Activated gamma-delta T cell treated with Interleukin-2 at 50 U/mL for 16 hours (primary cell): ENCODE data around the gene PNLIP.

Experiments used
- DNase-seq: peaks from one replicate; pipeline ENCODE4 v3.0.0-alpha.2; 2020

The PNLIP gene

DNA sequence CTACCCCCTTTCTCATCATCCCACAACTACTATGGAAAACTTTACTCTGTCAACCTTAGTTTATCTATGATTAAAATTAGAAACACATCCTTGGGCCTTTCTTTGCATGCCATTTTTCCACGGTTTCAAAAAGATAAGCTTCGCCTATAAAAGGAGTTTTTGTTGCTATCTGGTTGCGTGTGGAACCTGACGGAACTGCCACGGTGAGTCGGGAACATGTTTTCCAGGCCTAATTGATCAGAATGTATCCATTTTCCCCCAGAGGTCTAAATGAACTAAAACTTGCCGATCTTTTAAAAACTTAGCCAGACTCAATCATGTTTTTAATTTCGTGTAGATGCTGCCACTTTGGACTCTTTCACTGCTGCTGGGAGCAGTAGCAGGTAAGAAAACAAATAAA, at the start of gene PNLIP:
TSS of gene PNLIP (plus strand) at position 176 of the 400 bp plus-strand sequence. CDS start at position 338, 162 bp downstream.
- no peak for DNase-seq

- no peak for DNase-seq
Measured at GRCh38 chr10:116504786-116505185, 40.9 kb upstream of the PNLIP start.

- DNase-seq, result no peak
Measured at GRCh38 chr10:116510565-116510964, 35.2 kb upstream of the PNLIP start.

GRCh38 chr10:116511365-116511764, 34.4 kb upstream of the PNLIP start:
- DNase-seq, result no peak

GRCh38 chr10:116521424-116522290, 24.1 kb upstream of the PNLIP start:
- DNase-seq, result no peak

GRCh38 chr10:116522803-116523381, 22.8 kb upstream of the PNLIP start:
- no peak for DNase-seq

DNA sequence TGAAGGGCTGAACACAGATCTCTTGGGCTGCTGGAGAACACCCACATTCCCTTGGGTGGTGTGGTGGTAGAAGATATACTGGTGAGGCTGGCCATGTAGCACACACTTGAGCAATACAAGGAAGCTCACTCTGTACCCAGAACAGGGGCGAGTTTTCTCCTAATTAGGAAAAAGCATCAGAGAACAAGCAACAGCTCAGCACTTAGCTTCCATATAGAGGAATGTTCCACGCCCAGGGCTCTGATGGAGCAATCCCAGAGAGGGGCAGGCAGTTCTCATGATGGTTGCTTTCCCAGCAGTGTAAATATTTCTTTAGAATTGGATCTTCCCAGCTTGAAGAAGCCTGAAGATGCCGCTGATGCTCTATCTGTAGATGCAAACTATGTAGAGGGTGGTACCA, 21.0 kb upstream of the PNLIP start:
- DNase-seq, result no peak

DNA sequence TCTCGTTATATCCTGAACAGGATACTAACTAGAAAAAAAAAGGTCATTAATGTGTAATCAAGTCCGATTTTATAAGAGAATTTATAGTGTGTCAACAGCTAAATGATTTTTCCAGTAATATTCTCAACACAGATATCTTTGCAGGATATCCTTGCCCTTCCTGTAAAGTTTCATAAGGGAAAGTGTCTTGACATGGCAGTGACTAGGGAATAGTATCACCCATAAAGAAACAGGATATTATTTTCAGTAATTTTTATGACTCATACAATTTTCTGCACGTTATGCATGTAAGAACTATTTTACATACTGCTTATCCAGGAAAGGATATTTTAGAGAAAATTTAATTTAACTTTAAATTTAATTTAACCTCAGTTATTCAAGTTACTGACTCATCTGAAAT, 19.5 kb upstream of the PNLIP start:
- no peak for DNase-seq

DNA sequence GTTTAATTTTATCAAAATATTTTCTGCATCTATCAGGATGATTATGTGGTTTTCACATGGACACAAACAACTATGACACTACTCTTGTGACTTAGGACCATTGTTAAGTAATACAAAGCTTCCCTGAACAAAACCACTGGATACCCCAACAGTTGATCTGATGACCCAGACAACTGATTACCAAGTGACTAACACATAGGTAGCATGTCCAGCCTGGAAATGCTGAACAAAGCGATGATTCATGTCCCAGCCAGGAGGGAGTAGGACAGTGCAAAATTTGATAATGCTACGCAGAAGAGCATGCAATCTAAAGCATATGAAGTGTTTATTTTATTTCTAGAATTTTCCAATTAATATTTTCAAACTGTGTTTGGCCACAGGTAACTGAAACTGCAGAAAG, 8.9 kb upstream of the PNLIP start:
- DNase-seq, result no peak

- DNase-seq, result no peak
Measured at GRCh38 chr10:116538456-116538855, 7.3 kb upstream of the PNLIP start.

GRCh38 chr10:116538992-116539391, 6.7 kb upstream of the PNLIP start:
- DNase-seq, result no peak

DNA sequence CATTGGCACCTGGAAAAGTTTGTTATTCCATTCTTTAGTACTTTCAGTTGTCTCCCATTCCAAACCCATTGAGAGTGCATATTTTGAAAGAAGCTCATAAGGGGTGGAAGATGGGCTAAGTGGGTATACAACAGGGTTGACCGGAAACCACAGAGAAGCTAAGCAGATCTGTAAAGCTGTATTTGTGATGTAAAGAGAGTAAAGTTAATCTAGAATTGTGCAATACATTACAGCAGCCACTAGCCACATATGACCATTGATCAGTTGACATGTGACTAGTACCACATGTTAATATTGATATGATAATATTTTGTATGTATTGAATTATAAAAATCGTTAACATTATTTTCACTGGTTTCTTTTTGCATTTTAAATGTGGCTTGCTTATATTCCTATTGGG, 4.9 kb upstream of the PNLIP start:
- DNase-seq, result no peak

DNA sequence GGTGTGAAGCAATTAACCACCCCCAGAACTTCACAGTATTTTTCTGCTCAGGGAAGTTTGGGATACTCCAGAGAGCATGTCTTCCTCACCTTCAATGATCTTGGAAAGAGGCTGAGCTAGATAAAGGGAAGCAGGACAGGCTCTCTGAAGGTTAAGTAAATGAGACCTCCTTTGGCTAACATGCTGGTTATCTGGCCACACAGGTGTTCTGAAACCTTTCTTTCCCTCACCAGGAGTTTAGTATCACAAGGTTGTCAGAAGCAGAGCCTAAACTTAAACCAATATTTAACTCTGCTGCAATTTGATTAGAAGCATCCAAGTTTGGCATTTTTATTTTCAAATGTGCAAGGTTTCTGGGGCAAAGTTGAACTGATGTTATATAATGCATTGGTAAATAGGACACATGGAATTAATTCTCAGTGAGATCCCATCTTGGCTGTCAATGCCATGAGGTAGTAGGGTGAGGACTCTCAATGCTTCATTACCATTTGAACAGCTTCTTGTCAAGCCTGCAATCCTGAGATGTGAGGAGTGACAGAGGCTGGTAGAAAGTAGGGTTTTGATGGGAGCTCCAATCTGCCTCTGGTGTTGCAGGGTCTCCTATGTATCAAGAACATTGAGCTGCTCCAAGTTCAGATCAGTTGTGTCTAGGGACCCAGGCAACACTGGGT, 3.6 kb upstream of the PNLIP start:
- DNase-seq, result no peak

GRCh38 chr10:116545122-116545521, 609 bp upstream of the PNLIP start:
- no peak for DNase-seq

DNA sequence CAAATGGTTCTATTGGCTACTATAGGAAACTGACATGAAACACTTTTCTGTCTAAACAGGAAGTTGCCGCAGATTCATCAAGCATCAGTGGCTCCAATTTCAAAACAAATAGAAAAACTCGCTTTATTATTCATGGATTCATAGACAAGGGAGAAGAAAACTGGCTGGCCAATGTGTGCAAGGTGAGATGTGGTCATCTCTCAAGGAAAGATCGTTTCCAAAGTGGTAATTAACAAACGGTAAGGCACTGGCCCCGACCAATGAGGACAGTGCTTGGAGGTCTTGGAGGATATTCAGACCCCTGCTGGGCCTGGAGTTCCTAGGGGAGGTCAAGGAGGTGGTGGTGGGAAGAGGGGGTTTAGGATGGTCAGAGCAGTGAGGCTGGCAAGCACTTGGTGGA, 2.6 kb downstream of the PNLIP start:
- no peak for DNase-seq

GRCh38 chr10:116553378-116553980, 7.7 kb downstream of the PNLIP start:
- DNase-seq, result no peak

DNA sequence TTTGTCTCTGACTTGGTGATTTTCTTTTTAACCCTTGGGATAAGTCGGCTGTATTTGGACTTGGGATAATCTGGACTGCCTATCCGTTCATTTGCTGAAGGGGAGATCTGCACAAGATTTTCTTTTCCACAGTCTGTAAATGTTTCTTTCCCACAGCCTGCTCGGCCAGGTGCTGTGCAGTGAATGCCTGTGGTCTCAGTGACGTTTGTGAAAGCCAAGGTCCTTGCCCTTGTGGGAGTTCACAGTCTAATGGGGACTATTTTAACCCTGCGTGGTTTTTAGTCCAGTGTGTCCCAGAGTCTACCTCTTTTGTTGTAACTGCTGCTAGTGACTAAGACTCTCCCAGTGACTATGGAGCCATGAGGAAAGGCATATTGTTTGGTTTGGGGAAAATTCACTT, 8.9 kb downstream of the PNLIP start:
- DNase-seq, result no peak

GRCh38 chr10:116555880-116556279, 10.1 kb downstream of the PNLIP start:
- no peak for DNase-seq

DNA sequence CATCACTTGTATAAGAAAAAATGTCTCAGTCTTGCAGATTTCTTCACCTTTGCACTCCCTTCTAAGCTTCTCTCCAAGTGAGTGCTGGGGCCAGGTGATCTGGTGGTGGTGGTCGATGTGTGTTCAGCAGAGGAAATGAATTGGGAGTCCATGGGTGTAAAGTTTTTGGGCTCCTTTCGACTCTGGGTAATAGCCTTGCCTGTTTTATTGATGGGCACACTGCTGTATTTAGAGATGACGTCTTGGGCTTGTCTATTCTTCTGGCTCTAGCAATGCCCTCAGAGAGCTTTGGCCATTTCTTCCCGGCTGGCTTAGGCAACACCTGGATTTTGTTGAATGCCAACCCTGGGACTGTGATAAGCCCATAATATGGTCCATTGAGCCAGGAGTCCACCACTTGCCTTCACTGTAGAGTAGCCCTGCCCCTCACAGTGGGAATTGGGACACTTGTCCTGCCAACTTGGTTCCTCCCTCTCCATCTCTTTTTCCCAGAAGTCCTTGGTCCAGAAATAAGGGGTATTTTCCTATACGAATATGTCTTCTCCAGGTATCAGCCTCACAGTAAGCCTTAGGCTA, 11.7 kb downstream of the PNLIP start:
- no peak for DNase-seq

DNA sequence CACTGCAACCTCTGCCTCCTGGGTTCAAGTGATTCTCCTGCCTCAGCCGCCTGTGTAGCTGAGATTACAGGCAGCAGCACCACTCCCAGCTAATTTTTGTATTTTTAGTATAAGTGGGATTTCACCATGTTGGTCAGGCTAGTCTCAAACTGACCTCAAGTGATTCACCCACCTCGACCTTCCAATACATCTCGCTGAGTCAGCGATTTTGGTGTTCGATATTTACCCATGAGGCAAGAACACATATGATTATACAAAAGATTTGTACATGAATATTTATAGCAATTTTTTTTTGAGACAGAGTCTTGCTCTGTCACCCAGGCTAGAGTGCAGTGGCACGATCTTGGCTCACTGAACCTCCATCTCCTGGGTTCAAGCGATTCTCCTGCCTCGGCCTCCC, 19.8 kb downstream of the PNLIP start:
- DNase-seq, result no peak

DNA sequence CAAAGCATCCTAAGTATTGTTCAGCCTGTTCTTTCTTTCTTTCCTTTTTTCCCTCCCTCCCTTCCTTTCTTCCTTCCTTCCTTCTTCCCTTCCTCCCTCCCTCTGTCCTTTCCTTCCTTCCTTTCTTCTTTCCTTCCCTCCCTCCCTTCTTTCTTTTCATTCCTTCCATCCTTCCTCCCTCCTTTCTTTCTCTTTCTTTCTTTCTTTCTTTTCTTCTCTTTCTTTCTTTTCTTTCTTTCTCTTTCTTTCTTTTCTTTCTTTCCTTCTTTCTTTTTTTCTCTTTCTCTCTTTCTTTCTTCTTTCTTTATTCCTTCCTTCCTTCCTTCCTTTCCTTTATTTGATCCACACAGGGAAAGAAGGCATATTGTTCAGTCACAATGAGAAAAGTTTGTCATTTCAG, 21.2 kb downstream of the PNLIP start:
- no peak for DNase-seq

DNA sequence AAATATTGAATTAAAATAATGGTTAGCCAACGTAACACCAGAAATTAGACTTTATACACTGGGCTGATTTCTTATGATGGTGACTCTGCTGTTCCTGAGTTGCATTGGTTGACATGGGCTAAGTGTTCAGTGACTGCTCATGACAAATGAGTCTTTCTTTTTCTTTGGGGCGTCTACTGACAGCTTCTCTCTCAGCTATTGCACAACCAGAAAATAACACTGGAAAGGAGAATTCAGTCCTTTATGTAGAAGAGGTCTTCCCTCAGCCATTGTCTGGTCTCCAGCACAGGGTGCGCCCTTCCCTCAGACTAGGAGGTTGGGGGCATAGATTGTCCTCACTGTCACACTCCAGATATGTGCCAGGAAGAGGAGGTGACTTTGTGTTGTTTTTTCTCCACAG, 21.6 kb downstream of the PNLIP start:
- DNase-seq, result no peak

- no peak for DNase-seq
Measured at GRCh38 chr10:116574797-116575196, 29.1 kb downstream of the PNLIP start.
